K562 (cell line): ENCODE measurements around the gene ARHGEF25. TPM values are rescaled to one million over a fixed set of nuclear protein-coding genes. Genes with fewer than 3 reads are reported as not detected.
"Not testable (repeated sequence)": the region's sequence is repeated elsewhere in the genome, so short reads cannot be mapped to it uniquely, and the experiment has no call there.

Experiments used
- ATAC-seq: fragments of 200-7000 bp; cut with Tn5 transposase; 3 replicates; pipeline ENCODE4 v1.9.1; 2020; ENCODE audit warnings: moderate library complexity
- BruUV-seq: library from RNA; stranded (reverse); fragments of 400-500 nt; replicated peaks from 2 replicates; lab custom pipeline; 2021; lab: Mats Ljungman, UMichigan
- CTCF ChIA-PET: fragments of 300-600 bp; formaldehyde crosslinking; extraction: SDS; loops from one replicate; lab custom pipeline; 2021; ENCODE audit warnings: low intra/inter-chr PET ratio; lab: Yijun Ruan, JAX
- POLR2A ChIA-PET: fragments of 300-600, 350-650 bp; sonication (Branson Sonifier 250); formaldehyde crosslinking; extraction: SDS; loops from one replicate; lab custom pipeline; 2021; ENCODE audit warnings: antibody characterized with exemption, inconsistent platforms; lab: Yijun Ruan, JAX
- DNase-seq, 4 experiments: peaks; one replicate each; pipeline versions ENCODE4 v3.0.0 to v3.0.0-alpha.2; 2011 to 2018; ENCODE audit warnings: low spot score in 3 of 4, mixed read lengths in 3 of 4; ENCODE audit errors: extremely low read depth in 1 of 4
- FAIRE-seq: peaks from 2 replicates; lab custom pipeline; 2011; peaks lifted over from hg19 to GRCh38; lab: Jason Lieb, UNC
- H2AFZ ChIP-seq: 2 replicates; pipeline ENCODE4 v1.6.0; 2011; ENCODE audit warnings: low read depth, low read length, control low read depth, inconsistent platforms
- H3K27ac ChIP-seq: fragments of 200-600 bp; 3 replicates; pipeline ENCODE4 v1.8.0; 2011; ENCODE audit warnings: low read depth, mild to moderate bottlenecking, control low read depth, inconsistent platforms, low read length, moderate library complexity, mixed read lengths; ENCODE audit errors: extremely low read depth
- H3K27me3 ChIP-seq, 2 experiments: fragments of 300-600 bp in 1 of 2; 2 replicates in 1 of 2; 3 replicates in 1 of 2; pipeline versions ENCODE4 v1.6.0 to v1.8.0; 2011; ENCODE audit warnings: inconsistent platforms in 2 of 2, low read length in 2 of 2, mild to moderate bottlenecking in 1 of 2, mixed read lengths in 1 of 2, moderate library complexity in 1 of 2; ENCODE audit not compliant: control insufficient read depth in 2 of 2, insufficient read depth in 2 of 2
- H3K36me3 ChIP-seq: fragments of 300-600 bp; 3 replicates; pipeline ENCODE4 v1.8.0; 2011; ENCODE audit warnings: mild to moderate bottlenecking, low read length, inconsistent platforms; ENCODE audit not compliant: control insufficient read depth, insufficient read depth
- H3K4me1 ChIP-seq, 2 experiments: fragments of 200-600 bp in 1 of 2; replicated peaks in 1 of 2; 2 replicates in 1 of 2; 3 replicates in 1 of 2; pipeline versions ENCODE4 v1.5.1 to v1.8.0; 2011; ENCODE audit warnings: inconsistent platforms in 2 of 2, low read length in 2 of 2, mild to moderate bottlenecking in 1 of 2, mixed read lengths in 1 of 2, moderate library complexity in 1 of 2; ENCODE audit not compliant: control insufficient read depth in 2 of 2, insufficient read depth in 2 of 2
- H3K4me2 ChIP-seq: 2 replicates; pipeline ENCODE4 v1.6.1; 2011; ENCODE audit warnings: low read length, control low read depth, inconsistent platforms, mixed read lengths; ENCODE audit not compliant: insufficient read depth
- H3K4me3 ChIP-seq: fragments of 200-600 bp; sonication (generic), shearing (Covaris generic); 2 replicates; pipeline ENCODE4 v1.5.1; 2016; ENCODE audit warnings: control low read depth, inconsistent platforms
- H3K79me2 ChIP-seq: fragments of 200-600 bp; 3 replicates; pipeline ENCODE4 v1.8.0; 2011; ENCODE audit warnings: low read length, inconsistent platforms; ENCODE audit not compliant: control insufficient read depth, insufficient read depth
- H3K9ac ChIP-seq, 2 experiments: 2 replicates each; pipeline versions ENCODE4 v1.6.0 to v1.6.1; 2011; ENCODE audit warnings: low read depth in 2 of 2, low read length in 2 of 2, control low read depth in 1 of 2, inconsistent platforms in 1 of 2, mild to moderate bottlenecking in 1 of 2, mixed read lengths in 1 of 2; ENCODE audit not compliant: insufficient read depth in 1 of 2
- H3K9me1 ChIP-seq: one replicate; pipeline ENCODE4 v1.6.0; 2011; ENCODE audit warnings: inconsistent platforms, mild to moderate bottlenecking, low read length, moderate library complexity; ENCODE audit not compliant: control insufficient read depth, insufficient read depth
- H3K9me3 ChIP-seq: replicated peaks from 2 replicates; pipeline ENCODE4 v1.5.1; 2011; ENCODE audit warnings: low read depth, low read length, inconsistent platforms; ENCODE audit not compliant: control insufficient read depth, insufficient read depth
- H4K20me1 ChIP-seq: replicated peaks from 2 replicates; pipeline ENCODE4 v1.6.1; 2011; ENCODE audit warnings: low read length, inconsistent platforms, mixed read lengths; ENCODE audit not compliant: control insufficient read depth, insufficient read depth
- POLR2G ChIP-seq: fragments of 200-400 bp; formaldehyde crosslinking; IDR thresholded peaks from 2 replicates; pipeline ENCODE4 v1.6.1; 2017; ENCODE audit warnings: low read depth, mild to moderate bottlenecking, antibody characterized with exemption, low read length, moderate library complexity
- ZNF785 ChIP-seq: fragments of 250-450 bp; sonication (Bioruptor Pico); IDR thresholded peaks from 2 replicates; pipeline ENCODE4 v1.4.0; 2020; ENCODE audit warnings: mild to moderate bottlenecking
- WGBS: fragments of 100-300 bp; shearing (Covaris generic); methylation state at CpG from one replicate; pipeline ENCODE4 v1.1.6; 2016; ENCODE audit warnings: low coverage, mixed read lengths; ENCODE audit not compliant: insufficient coverage; ENCODE audit errors: missing lambda C conversion rate; 5-methylcytosine and 5-hydroxymethylcytosine counted together
- in situ Hi-C: fragments of 300-500 bp; cut with MboI; formaldehyde crosslinking; loops from 4 replicates; pipeline ENCODE4 v1.15.0; 2018; ENCODE audit warnings: inconsistent platforms, mixed read lengths
- intact Hi-C: fragments of 100-400 bp; cut with micrococcal nuclease; formaldehyde crosslinking; loops from 2 replicates; pipeline ENCODE4 v1.14.2; 2022
- polyA plus RNA-seq, 8 experiments: library from polyadenylated mRNA; depleted of rRNA in 4 of 8; stranded (reverse) in 5 of 8; unstranded in 3 of 8; fragments of >200 nt; fragmentation: Nextera tagmentation in 2 of 8; fragmentation: Illumina TruSeq in 1 of 8; extraction: Ambion mirVana in 2 of 8; extraction: Trizol in 1 of 8; gene quantifications; 2 replicates each; pipeline versions ENCODE4 v1.2.1 to v1.2.3, GENCODE V29; 2011 to 2014; ENCODE audit warnings: inconsistent platforms in 1 of 8, missing spikeins in 1 of 8
- total RNA-seq, 7 experiments: library from RNA; depleted of rRNA in 6 of 7; stranded (reverse); fragments of >200 nt in 6 of 7; fragmentation: Illumina TruSeq in 2 of 7; extraction: Trizol in 2 of 7; gene quantifications; 2 replicates each; pipeline versions ENCODE4 v1.2.1 to v1.2.3, GENCODE V29; 2011 to 2021; ENCODE audit warnings: low replicate concordance in 1 of 7

ARHGEF25 gene
- total and polyA plus RNA-seq, 9 of the 15 experiments (the other 6 are each of a cell fraction or from before 2014, with no cell fraction given): 0.13 to 17.3 (median 11.6) TPM

DNA sequence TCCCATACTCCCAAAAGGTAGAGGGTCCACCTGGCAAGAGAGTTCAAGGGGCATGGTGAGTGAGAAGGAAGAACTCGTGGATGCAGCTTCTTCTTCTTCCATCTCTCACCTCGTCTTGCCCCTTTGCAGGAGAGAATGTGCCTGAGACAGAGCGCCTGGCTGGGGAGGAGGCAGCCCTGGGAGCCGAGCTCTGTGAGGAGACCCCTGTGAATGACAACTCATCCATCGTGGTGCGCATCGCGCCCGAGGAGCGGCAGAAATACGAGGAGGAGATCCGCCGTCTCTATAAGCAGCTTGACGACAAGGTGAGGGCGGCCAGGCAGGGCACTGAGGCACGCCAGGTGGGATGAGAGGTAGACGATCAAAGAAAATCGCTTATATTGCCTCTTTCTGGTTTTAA is 41.4 kb upstream of the ARHGEF25 start:
- Histone ChIP-seq H3K4me1 (no peaks in the 10 kb centered on the region), H3K4me3 (no peak overlapping the region), H2AFZ (no peak overlapping the region), H4K20me1 (no peaks in the 10 kb centered on the region), H3K4me2 (no peak overlapping the region), H3K27ac (no peak overlapping the region), H3K27me3 (no peaks in the 10 kb centered on the region), H3K9me3 (no peaks in the 10 kb centered on the region), H3K9me1 (no peaks in the 10 kb centered on the region), H3K36me3 (peaks cover 47% of the 10 kb centered on the region; the same call in 2 of the 3 replicates), H3K79me2 (no peaks in the 10 kb centered on the region), H3K9ac (0 out of 4 replicates have a peak overlapping the region, but pooled peaks of 1 of the 2 experiments have one; percentile 33)
- intact Hi-C loops: no loop called here
- ChIA-PET CTCF (no interaction called here), POLR2A (no interaction called here)
- ATAC-seq (no peak), FAIRE-seq (no peak), DNase-seq (no peak)
- WGBS: 86% methylated on average over 18 of the region's 18 CpGs
- TF ChIP-seq POLR2G (0 out of 2 replicates have a peak, but pooled peaks have one; percentile 15), ZNF785 (CRISPR knock-in tag) (no peak)
- BruUV-seq: no TSS peak
- in situ Hi-C loops: no loop called here

DNA sequence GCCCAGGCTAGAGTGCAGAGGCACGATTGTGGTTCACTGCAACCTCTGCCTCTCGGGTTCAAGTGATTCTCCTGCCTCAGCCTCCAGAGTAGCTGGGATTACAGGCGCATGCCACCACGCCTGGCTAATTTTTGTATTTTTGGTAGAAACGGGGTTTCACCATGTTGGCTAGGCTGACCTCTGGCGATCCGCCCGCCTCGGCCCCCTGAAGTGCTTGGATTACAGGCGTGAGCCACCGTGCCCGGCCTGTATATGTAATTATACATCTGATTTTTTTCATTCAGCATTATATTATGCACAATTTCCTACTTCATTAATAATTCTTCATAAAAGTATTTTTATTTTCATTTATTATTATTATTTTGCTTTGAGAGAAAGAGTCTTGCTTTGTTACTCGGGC is 40.8 kb upstream of the ARHGEF25 start:
- BruUV-seq, H3K27me3 ChIP-seq, H3K4me2 ChIP-seq, in situ Hi-C loops, H3K9me1 ChIP-seq, H3K27ac ChIP-seq, H3K9me3 ChIP-seq, intact Hi-C loops, FAIRE-seq, H2AFZ ChIP-seq, ATAC-seq, H3K4me3 ChIP-seq, H4K20me1 ChIP-seq, H3K9ac ChIP-seq, CTCF ChIA-PET, H3K79me2 ChIP-seq, H3K4me1 ChIP-seq, DNase-seq: not testable (repeated sequence)
- 93% methylated on average over 13 of the region's 13 CpGs for WGBS
- POLR2A ChIA-PET: interaction anchor here (0.7 to 0.8 kb wide), 2 partner anchors 10 to 21 kb away, joined by 3 read pairs; no protein-coding TSS in a partner anchor
- peaks cover 53% of the 10 kb centered on the region; the same call in 2 of the 3 replicates for H3K36me3 ChIP-seq
